HG03139 (cell line): ENCODE results near the gene SDF4.

ENCODE experiments used
- ATAC-seq: cut with Tn5 transposase; IDR thresholded peaks from one replicate; pipeline ENCODE4 v1.9.1; 2021; ENCODE audit not compliant: unreplicated experiment

Gene SDF4

GRCh38 chr1:1229770-1230169 is 2.0 kb downstream of the SDF4 start:
- ATAC-seq: no peak

DNA sequence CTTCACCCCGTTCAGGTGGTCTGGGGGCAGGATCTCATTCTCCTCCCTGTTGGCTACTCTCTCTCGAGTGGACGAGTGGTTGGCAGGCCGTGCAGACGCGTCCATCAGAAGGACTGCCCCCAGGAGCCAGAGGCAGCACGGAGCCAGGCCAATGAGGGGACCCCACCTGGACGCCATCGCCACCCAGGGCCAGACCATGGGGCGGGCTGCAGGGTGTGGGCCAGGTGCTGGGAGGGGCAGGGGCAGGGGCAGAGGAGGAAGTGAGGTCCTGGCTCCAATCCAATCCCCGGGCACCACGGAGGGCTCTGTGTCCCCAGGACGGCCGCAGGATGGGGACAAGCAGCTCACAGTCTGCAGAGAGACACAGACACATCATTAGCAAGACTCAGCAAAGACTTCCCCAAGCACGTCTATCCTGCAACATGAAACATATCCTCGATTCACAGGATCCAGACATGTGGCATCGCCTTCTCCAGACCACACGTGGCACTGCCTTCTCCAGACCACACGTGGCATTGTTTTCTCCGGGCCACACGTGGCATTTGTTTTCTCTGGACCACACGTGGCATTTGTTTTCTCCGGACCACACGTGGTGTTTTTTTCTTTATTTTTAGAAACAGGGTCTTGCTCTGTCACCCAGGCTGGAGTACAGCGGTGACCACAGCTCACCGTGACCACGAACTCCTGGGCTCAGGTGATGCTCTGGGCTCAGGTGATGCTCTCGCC is 3.0 kb downstream of the SDF4 start:
- ATAC-seq: no peak

DNA sequence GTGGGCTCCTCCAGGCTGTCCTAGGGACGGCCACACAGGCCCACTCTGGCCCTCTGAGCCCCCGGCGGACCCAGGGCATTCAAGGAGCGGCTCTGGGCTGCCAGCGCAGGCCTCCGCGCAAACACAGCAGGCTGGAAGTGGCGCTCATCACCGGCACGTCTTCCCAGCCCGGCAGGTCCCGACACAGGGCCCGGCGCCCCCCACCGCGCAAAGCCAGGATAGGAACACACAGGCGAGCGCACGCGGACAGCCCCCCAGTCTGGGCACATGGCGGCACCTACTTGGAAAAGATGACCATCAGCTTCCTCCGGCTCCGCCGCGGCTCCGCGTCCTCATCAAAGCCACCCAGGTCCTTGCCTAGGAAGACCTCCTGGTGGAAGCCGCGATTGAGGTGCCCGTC is 3.6 kb downstream of the SDF4 start:
- ATAC-seq: no peak

DNA sequence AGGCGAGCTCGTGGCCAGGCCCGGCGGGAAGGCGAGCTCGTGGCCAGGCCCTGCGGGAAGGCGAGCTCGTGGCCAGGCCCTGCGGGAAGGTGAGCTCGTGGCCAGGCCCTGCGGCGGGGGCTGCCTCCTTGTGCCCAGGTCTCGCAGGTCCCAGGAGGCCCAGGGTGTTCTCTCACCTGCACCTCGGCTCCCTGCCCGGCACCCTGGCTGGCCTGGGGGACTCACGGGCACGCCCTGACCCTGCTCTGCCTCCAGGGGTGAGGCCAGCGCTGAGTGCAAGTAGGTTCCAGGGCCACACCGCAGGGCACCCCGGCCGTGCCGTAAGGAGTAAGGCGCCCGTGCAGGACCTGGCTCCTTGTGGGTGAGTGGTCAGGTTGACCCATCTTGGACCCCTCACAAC is 4.4 kb downstream of the SDF4 start:
- no peak for ATAC-seq

- no peak for ATAC-seq
Measured at GRCh38 chr1:1226566-1227362, 5.0 kb downstream of the SDF4 start.

DNA sequence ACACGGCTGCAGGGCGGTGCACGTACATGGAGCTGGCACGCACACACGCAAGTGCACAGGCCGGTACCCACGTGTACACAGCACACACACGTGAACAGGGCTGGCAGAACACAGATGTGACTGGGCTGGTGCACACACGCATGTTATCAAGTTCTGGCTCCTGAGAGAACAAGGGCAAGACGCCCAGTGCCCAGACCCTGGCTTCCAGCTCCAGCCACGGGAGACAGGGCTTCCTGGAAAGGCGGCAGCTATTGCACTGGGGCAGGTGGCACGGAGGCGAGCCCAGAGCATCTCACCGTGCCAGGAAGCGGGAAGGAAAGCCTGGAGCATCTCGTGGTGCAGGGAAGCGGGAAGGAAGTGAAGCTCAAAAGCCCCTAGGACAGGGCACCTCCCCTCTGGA is 5.9 kb downstream of the SDF4 start:
- ATAC-seq: no peak

GRCh38 chr1:1225238-1225845 is 6.5 kb downstream of the SDF4 start:
- no peak for ATAC-seq

- no peak for ATAC-seq
Measured at GRCh38 chr1:1223891-1224290, 7.9 kb downstream of the SDF4 start.

- ATAC-seq: no peak
Measured at GRCh38 chr1:1223321-1223720, 8.5 kb downstream of the SDF4 start.

GRCh38 chr1:1222575-1223225 is 9.1 kb downstream of the SDF4 start:
- no peak for ATAC-seq

- no peak for ATAC-seq
Measured at GRCh38 chr1:1221887-1222574, 9.8 kb downstream of the SDF4 start.

GRCh38 chr1:1220197-1220596 is 11.6 kb downstream of the SDF4 start:
- ATAC-seq: no peak

- ATAC-seq: no peak
Measured at GRCh38 chr1:1219341-1219740, 12.5 kb downstream of the SDF4 start.

DNA sequence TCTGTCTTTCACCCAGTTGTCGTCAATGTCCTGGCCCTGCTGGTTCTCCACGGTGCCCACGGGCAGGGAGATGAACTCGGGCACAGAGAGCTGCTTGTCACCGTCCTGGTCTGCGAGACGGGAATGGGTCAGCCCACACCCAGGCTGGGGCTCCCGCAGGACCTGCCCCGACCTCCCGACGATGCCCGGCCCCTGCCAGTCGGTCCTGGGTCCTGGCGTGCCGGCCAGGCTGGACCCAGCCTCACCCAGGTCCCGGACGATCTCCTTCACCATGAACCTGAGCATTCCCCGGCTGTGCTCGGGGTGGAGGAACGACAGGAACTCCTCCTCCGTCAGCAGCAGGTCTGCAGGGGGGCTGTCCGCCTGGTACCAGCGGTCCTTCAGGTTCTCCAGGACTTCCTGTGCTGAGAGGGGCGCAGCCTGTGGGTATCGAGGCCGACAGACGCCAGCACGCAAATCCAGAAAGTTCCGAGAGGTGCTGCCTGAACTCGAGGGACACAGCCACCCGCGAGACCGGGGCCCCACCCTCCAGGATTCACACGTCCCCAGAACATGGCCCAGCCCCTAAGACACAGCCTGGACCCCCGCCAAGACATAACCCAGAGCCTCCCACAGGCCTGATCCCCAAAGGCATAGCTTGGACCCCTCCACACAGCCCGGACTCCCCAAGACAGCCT is 13.1 kb downstream of the SDF4 start:
- ATAC-seq: no peak

- no peak for ATAC-seq
Measured at GRCh38 chr1:1217621-1218523, 13.9 kb downstream of the SDF4 start.

DNA sequence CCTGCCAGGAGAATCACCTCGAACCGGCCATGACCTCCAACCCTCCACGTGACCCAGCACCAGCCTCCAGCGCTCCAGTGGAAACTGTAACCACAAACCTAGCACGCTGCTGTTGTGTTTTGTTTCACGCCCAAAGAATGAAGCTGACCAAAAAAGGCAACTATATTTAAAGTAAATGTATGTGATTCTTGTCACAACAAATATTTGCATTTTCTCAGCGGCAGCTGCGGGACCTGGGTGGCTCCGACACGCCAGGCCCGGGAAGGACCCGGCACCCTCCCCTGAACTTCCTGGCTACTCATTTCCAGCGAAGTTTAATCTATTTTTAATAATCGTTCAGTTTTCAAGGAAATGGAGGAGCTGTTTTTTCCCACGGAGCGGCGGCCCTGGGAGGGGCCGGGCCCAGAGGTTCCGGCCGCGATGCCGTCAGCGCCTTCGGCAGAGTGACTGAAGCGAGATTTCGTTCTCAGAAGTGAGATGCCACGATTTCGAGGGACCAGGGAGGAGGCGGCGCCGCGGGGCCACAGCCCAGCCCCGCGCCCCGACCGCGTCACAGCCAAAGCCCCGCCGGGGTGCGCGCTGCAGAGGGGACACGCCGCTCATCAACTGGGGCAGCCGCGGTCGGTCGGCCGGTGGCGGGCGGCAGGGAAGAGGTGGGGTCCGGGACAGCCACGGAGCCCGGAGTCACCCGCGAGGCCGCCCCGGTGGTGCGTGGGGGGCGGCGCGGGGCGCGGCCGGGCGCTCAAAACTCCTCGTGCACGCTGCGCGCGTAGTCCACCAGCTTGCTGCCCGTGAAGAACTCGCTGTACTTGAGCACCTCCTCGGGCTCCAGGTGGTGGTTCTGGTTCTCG is 14.8 kb downstream of the SDF4 start:
- no peak for ATAC-seq

DNA sequence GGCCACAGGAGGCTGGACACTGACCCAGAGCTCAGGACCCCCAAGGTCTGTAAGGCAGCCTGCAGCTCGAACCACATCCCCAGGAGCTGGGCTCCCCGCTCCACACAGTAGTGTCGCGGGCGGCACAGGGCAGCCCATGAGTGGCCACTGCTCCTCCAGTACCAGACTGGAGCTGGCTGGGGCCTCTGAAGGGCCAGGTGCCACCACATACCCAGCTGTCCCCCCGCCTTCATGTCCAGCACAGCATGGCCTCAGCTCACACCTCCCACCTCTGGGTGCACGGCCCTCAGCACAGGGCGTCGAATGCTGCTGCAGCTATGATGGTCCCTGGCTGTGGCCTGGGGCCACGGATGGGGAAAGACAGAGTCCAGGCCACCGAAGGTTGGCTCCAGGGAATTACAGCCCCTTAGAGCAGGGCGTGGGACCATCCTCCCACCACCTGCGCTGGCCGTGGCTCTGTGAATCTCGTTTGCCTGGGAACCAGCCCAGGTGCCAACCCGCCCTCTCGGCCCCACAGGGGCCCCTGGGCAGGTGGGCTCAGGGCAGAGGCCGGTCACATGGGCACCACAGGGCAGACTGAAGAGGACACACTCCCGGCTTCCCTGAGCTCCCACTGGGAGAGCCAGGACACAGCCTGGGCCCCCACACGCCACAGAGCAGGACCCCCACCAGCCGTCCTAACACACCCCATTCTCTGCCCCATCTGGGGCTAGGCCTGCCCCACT is 15.8 kb downstream of the SDF4 start:
- no peak for ATAC-seq
